Astrocyte of the spinal cord (primary cell): ENCODE measurements around the gene ZNF407.

Source experiments
- DNase-seq: peaks from one replicate; pipeline ENCODE4 v3.0.0; 2011; ENCODE audit warnings: low read depth, low spot score
- H3K4me3 ChIP-seq: 2 replicates; pipeline ENCODE4 v1.5.1; 2011; ENCODE audit warnings: low read depth, mild to moderate bottlenecking, low read length, moderate library complexity
- in situ Hi-C: cut with HindIII; loops from 2 replicates; pipeline ENCODE4 v1.10.0; 2017; ENCODE audit warnings: low sequenced_read_pairs
- TF ChIP-seq, protein P1 (sequence below): IDR thresholded peaks from 2 replicates; pipeline ENCODE4 v1.5.1; 2012; ENCODE audit warnings: low read depth, mild to moderate bottlenecking, low read length, inconsistent platforms

The ZNF407 gene

GRCh38 chr18:75105551-75106254 is 508.0 kb downstream of the ZNF407 start:
- H3K4me3 ChIP-seq = no peak overlapping the region
- in situ Hi-C loops = no loop called here
- DNase-seq = no peak
- TF ChIP-seq, protein P1, sequence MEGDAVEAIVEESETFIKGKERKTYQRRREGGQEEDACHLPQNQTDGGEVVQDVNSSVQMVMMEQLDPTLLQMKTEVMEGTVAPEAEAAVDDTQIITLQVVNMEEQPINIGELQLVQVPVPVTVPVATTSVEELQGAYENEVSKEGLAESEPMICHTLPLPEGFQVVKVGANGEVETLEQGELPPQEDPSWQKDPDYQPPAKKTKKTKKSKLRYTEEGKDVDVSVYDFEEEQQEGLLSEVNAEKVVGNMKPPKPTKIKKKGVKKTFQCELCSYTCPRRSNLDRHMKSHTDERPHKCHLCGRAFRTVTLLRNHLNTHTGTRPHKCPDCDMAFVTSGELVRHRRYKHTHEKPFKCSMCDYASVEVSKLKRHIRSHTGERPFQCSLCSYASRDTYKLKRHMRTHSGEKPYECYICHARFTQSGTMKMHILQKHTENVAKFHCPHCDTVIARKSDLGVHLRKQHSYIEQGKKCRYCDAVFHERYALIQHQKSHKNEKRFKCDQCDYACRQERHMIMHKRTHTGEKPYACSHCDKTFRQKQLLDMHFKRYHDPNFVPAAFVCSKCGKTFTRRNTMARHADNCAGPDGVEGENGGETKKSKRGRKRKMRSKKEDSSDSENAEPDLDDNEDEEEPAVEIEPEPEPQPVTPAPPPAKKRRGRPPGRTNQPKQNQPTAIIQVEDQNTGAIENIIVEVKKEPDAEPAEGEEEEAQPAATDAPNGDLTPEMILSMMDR = no peak

DNA sequence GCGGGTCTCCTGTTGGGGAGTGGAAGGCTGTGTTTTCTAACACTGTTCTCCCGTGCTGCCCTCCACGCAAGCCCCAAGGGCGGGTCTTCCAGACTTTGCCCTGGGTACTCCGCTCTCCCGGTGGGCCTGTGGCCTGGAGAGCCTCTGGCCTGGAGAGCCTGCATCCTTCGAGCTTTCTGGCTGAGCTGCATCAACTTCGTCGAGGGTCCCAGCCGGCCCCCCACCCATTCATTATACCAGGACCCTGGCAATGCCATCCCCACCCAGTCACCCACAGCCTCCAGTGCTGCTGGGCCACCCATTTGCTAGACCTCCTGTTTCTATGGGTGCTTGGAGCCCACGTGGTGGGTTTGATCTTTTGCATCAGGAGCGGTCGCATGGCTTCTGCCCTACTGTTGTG is 509.1 kb downstream of the ZNF407 start:
- no peak for DNase-seq
- TF ChIP-seq, protein P1 = no peak
- H3K4me3 ChIP-seq = no peak overlapping the region
- in situ Hi-C loops = no loop called here

DNA sequence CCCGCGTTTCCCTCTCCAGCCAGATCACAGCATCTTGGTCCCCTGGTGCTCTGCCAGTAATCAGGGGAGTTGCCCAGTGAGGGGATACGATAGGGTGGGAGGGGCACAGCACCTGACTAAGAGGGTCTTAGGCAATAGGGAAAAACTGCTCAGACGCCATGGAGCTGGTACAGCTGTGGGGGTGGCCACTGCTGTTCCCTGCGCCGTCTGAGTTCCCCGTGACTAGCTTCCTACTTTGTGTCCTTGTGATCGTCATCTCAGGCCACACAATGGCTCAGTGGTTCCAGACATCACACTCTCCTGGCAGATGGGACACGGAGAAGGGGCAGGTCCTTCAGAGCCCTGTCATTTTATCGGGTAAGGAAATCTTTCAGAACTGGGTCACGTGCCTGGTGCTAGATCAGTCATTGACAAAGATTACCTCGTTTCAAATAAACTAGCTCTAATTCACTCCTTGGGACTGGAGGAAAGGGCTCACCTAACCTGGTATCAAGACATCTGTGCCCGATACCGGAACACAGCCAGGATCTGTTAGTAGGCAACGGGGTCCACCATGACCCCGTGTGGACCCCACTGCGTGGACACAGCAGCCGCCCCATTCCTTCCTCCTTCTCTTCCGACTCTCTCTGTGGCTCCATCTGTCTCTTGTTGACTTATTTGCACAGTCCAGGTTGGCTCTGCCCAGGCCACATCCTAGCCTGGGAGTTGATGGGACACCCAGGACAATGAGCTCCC is 509.7 kb downstream of the ZNF407 start:
- in situ Hi-C loops = no loop called here
- TF ChIP-seq, protein P1 = no peak
- DNase-seq = no peak
- H3K4me3 ChIP-seq = no peak overlapping the region

DNA sequence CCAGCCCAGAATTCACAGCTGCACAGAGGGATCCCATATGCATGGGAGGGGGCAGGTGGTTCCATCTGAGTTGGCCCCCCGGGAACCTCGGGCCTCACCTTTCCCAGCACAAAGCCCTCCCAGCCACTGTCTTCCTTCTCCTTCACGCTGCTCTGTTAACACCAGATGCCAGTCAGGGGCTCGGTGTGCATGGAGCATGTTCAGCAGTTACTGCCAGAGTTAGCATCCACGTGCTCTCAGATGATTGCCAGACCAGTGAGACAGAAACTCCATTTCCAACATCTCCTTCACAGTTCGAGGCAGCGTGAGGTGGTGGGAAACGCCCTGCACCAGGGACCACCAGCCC is 510.2 kb downstream of the ZNF407 start:
- TF ChIP-seq, protein P1 = no peak
- in situ Hi-C loops = no loop called here
- DNase-seq = no peak
- H3K4me3 ChIP-seq = no peak overlapping the region

DNA sequence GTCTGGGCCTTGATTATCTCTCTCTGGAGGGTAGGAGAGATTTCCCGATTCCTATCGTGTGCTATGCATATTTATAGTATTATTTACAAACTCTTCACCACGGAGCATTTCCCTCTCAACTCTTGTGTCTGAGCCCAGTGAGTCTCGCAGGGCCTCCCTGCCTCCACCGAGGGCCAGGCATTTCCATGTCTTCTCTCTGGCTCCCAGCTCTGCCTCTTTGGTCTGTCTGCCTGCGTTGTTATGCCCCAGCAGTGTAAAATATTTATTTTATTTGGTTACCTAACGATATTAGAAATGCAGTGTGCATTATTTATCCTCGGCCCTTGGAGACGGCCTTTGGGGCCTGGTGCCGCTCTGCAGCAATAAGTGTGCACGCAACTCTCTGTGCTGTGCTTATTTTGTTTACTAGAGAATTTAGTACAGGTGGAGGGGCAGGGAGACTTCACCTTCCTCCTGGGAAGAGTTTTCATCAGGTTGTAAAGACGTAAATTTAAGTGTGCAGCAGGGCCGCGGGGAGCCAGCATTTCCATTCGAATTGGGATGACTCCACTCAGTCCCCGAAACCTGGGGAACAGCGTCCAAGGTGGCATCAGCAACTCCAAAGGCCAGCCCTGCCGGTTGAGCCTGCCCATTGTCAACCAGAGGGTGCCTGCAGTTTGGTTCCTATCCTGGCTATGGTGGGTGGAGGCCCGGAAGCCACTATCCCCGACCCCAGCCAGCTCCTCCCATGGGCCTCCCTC is 511.1 kb downstream of the ZNF407 start:
- H3K4me3 ChIP-seq = no peak overlapping the region
- TF ChIP-seq, protein P1 = no peak
- in situ Hi-C loops = no loop called here
- no peak for DNase-seq

GRCh38 chr18:75109319-75109691 is 511.6 kb downstream of the ZNF407 start:
- no peak for DNase-seq
- in situ Hi-C loops = no loop called here
- TF ChIP-seq, protein P1 = no peak
- no peak overlapping the region for H3K4me3 ChIP-seq
